Activated naive CD4-positive, alpha-beta T cell treated with anti-CD3 and anti-CD28 coated beads for 36 hours (primary cell): ENCODE results near the gene BBX. TPM values are rescaled to one million over a fixed set of nuclear protein-coding genes. Genes with fewer than 3 reads are reported as not detected.

Experiments
- CTCF ChIA-PET: fragments of 350-600 bp; sonication (Branson Sonifier 250); formaldehyde crosslinking; loops from one replicate; lab custom pipeline; 2021; ENCODE audit warnings: antibody characterized with exemption; lab: Charles Lee
- DNase-seq: peaks from one replicate; pipeline ENCODE4 v3.0.0-alpha.2; 2020
- H3K27ac Mint-ChIP-seq: one replicate; pipeline ENCODE4 v1.8.0; 2021; ENCODE audit warnings: mild to moderate bottlenecking, mixed read lengths
- H3K27me3 Mint-ChIP-seq: one replicate; pipeline ENCODE4 v1.8.0; 2021; ENCODE audit warnings: low read depth, mixed read lengths
- H3K36me3 Mint-ChIP-seq: one replicate; pipeline ENCODE4 v1.8.0; 2021; ENCODE audit warnings: low read depth, mixed read lengths
- H3K4me1 Mint-ChIP-seq: one replicate; pipeline ENCODE4 v1.8.0; 2021; ENCODE audit warnings: low read depth, mixed read lengths
- H3K4me3 Mint-ChIP-seq: one replicate; pipeline ENCODE4 v1.8.0; 2021; ENCODE audit warnings: mild to moderate bottlenecking, moderate library complexity, mixed read lengths
- H3K9me3 Mint-ChIP-seq: one replicate; pipeline ENCODE4 v1.8.0; 2021; ENCODE audit warnings: mixed read lengths
- intact Hi-C: fragments of 100-400 bp; cut with micrococcal nuclease; formaldehyde crosslinking; loops from one replicate; pipeline ENCODE4 v1.15.1; 2023
- total RNA-seq, 2 experiments: library from RNA; stranded (reverse); gene quantifications; one replicate each; pipeline ENCODE4 v1.2.3, GENCODE V29; 2021

BBX gene
- total RNA-seq, 2 experiments from 2014 or later: 43.1 to 48.6 TPM

DNA sequence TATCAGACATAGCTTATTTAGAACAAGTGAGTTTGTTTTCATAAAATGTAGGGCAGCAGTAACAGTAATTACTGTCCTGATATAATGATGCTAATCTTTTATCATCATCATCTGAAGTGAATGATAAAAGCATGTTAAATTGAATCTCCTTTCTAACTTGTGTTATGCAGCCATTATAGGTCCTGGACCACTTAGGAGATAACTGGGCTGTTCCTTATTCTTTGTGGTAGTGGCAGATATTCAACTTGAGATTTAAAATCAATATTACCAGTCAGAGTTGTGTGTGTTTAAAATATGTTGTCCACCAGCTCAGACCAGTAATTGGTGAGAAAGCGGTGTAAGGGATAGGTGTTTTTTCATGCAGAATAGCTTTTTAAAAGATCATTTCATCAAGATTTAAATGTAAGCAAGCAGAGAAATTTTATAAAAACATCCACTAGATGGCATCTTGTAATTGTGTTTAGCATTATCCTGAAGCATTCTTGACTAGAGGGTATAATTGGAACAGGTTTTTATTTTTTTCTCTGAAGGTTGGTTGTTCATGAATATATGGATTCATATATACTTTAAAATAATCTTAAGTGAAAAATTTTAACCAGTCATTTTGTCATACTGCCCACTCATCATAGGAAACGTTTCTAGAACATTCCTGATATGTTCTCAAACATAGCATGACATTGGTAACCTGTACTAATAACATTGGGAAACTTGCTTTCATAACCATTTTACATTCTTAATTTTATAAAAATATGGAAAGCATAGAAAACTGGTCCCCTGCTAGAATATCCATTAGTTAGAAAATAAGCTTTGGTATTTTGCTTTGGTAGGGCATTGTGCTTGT, 153.9 kb downstream of the BBX start:
- Mint-ChIP-seq H3K36me3 (peaks cover 1% of the 10 kb centered on the region), H3K27me3 (no peaks in the 10 kb centered on the region), H3K27ac (no peak overlapping the region), H3K4me3 (no peak overlapping the region), H3K4me1 (peaks cover 32% of the 10 kb centered on the region), H3K9me3 (no peaks in the 10 kb centered on the region)
- no peak for DNase-seq
- intact Hi-C loops: loop anchor here (1.0 to 5.0 kb wide), 6 partner anchors 65 to 801 kb away; no protein-coding TSS in a partner anchor
- CTCF ChIA-PET: interaction anchor here (0.6 to 4.2 kb wide), 27 partner anchors 8 to 255 kb away, joined by 3 to 74 read pairs (median 3); no protein-coding TSS in a partner anchor

- peaks cover 1% of the 10 kb centered on the region for H3K36me3 Mint-ChIP-seq
- CTCF ChIA-PET: no interaction called here
- no peak overlapping the region for H3K4me3 Mint-ChIP-seq
- H3K9me3 Mint-ChIP-seq: no peaks in the 10 kb centered on the region
- intact Hi-C loops: loop anchor here (5.0 to 10.0 kb wide), 4 partner anchors 247 to 875 kb away; no protein-coding TSS in a partner anchor
- H3K27me3 Mint-ChIP-seq: no peaks in the 10 kb centered on the region
- H3K27ac Mint-ChIP-seq: no peak overlapping the region
- no peak for DNase-seq
- H3K4me1 Mint-ChIP-seq: peaks cover 52% of the 10 kb centered on the region
Measured at GRCh38 chr3:107679921-107680320, 157.2 kb downstream of the BBX start.

DNA sequence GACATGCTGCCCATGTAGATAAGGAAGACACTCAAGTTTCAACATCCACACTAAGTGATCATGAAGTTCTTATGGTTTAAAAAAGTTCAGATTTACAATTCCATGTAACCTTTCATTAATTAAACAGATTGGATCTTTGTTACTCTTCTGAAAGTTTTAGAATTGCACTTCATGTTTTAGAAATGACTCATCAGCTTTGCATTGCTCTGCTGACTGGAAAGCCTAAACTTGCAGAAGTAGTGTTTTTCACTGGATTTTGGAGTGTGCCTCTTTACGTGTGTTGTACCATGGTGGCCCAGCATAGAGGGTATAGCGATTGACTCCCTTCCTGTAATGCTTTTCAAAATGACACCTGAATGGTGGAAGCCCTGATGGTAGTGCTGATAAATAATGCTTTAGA, 157.9 kb downstream of the BBX start:
- Mint-ChIP-seq H3K9me3 (no peaks in the 10 kb centered on the region), H3K27ac (no peak overlapping the region), H3K36me3 (peaks cover 1% of the 10 kb centered on the region), H3K4me3 (no peak overlapping the region), H3K27me3 (no peaks in the 10 kb centered on the region), H3K4me1 (peaks cover 52% of the 10 kb centered on the region)
- DNase-seq: no peak
- CTCF ChIA-PET: interaction anchor here (1.4 kb wide), 1 partner anchor 10 kb away, joined by 4 read pairs; no protein-coding TSS in a partner anchor
- intact Hi-C loops: loop anchor here (10.0 kb wide), 1 partner anchor 874 kb away; no protein-coding TSS in a partner anchor

DNA sequence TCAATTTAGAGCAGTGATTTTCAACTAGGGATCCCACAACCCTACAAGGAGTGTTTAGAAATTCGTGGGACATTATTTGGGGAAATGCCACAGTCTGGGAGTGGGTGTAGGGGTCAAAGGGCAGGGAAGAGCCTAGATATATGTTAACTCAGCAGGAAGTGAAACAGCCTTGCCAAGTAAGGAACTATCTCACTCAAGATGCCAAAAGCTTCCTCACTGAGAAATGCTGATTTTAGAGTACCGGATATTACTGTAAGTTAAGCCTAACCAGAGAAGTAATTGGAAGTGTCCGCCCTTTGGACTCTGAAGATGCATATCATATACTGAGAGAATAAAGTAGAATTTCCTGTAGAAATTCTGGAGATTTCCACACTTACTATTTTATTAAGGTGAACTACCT, 158.6 kb downstream of the BBX start:
- no peak overlapping the region for H3K4me3 Mint-ChIP-seq
- intact Hi-C loops: loop anchor here (10.0 kb wide), 1 partner anchor 873 kb away; no protein-coding TSS in a partner anchor
- H3K4me1 Mint-ChIP-seq: peaks cover 53% of the 10 kb centered on the region

DNA sequence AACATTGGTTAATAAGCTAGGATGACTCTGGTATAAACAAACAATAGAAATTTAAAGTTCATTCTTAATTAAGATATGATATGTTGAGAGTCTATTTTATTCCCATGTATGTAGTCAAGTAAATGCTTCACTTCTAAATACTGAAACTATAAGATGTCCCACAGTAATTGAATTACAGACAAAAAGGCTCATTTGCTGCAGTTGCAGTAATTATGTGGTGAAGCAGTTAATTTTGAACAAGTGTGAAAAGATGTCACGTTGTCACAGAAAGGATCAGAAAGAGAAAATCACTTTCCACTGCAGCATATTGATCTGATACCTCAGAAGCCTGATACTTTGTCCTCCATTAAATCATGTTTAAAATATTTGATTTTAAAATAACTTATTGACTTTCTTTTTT, 159.8 kb downstream of the BBX start:
- intact Hi-C loops: loop anchor here (10.0 kb wide), 1 partner anchor 872 kb away; no protein-coding TSS in a partner anchor
- Mint-ChIP-seq H3K36me3 (peaks cover 1% of the 10 kb centered on the region), H3K4me3 (no peak overlapping the region), H3K27me3 (no peaks in the 10 kb centered on the region), H3K9me3 (no peaks in the 10 kb centered on the region), H3K4me1 (peaks cover 50% of the 10 kb centered on the region), H3K27ac (no peak overlapping the region)
- CTCF ChIA-PET: interaction anchor here (0.6 to 1.2 kb wide), 4 partner anchors 12 to 796 kb away, joined by 3 to 6 read pairs (median 4); no protein-coding TSS in a partner anchor
- DNase-seq: no peak

More for the DNA sequence above, 158.6 kb downstream of the BBX start:
- CTCF ChIA-PET: interaction anchor here (1.4 kb wide), 1 partner anchor 9 kb away, joined by 4 read pairs; no protein-coding TSS in a partner anchor
- Mint-ChIP-seq H3K27ac (no peak overlapping the region), H3K27me3 (no peaks in the 10 kb centered on the region), H3K36me3 (peaks cover 1% of the 10 kb centered on the region), H3K9me3 (no peaks in the 10 kb centered on the region)
- no peak for DNase-seq

GRCh38 chr3:107683447-107683846, 160.7 kb downstream of the BBX start:
- H3K4me3 Mint-ChIP-seq: no peak overlapping the region
- no peaks in the 10 kb centered on the region for H3K9me3 Mint-ChIP-seq
- CTCF ChIA-PET: interaction anchor here (0.6 to 1.2 kb wide), 2 partner anchors 54 to 795 kb away, joined by 4 to 6 read pairs; no protein-coding TSS in a partner anchor
- DNase-seq: no peak
- intact Hi-C loops: loop anchor here (10.0 kb wide), 1 partner anchor 871 kb away; no protein-coding TSS in a partner anchor
- no peak overlapping the region for H3K27ac Mint-ChIP-seq
- H3K27me3 Mint-ChIP-seq: no peaks in the 10 kb centered on the region
- H3K36me3 Mint-ChIP-seq: peaks cover 1% of the 10 kb centered on the region
- peaks cover 52% of the 10 kb centered on the region for H3K4me1 Mint-ChIP-seq

DNA sequence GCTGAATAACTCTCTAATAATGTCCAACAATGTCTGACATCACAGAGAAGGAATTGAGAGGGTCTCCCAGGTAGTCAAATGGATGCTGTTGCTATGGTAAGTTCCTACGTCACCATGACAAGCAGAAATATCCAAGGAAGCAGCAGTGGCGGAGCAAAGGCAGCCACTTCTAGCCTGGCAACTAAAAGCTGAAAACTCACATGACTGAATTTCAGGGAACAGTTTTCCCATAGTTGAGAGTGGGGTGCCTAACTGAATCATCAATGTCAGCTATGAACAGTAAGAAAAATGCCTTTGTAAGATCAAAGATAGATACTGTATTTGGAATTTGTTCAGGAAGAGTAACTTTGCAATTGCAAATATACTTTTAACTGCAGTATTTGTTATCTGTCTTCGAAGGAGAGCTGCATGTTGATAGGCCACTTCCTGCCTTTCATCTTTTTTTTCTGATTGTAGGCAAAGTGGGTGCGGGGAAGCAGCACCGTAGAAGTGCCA, 161.7 kb downstream of the BBX start:
- H3K27me3 Mint-ChIP-seq: no peaks in the 10 kb centered on the region
- CTCF ChIA-PET: interaction anchor here (1.3 kb wide), 1 partner anchor 57 kb away, joined by 4 read pairs; no protein-coding TSS in a partner anchor
- H3K4me3 Mint-ChIP-seq: no peak overlapping the region
- no peak overlapping the region for H3K27ac Mint-ChIP-seq
- H3K9me3 Mint-ChIP-seq: no peaks in the 10 kb centered on the region
- peaks cover 55% of the 10 kb centered on the region for H3K4me1 Mint-ChIP-seq
- intact Hi-C loops: loop anchor here (10.0 kb wide), 1 partner anchor 870 kb away; no protein-coding TSS in a partner anchor
- peaks cover 1% of the 10 kb centered on the region for H3K36me3 Mint-ChIP-seq
- peak; percentile 15 for DNase-seq

DNA sequence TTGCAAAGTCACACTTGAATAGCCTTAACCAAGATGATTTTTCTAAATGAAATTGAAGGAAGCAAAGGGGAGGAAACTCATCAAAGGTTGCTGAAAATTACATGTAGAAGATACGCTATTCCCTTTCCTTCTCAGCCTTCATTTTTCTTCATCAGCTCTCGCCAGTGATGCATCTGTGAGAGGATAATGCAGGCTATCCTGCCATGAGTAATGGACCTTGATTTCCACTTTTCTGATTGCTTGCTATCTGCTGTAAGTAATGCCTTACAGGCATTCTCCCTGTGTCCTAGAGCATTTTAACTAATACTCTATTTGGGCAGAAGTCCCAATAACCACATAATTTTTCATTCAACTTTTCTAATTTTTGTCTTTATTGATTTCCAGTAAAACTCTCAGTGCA, 162.6 kb downstream of the BBX start:
- intact Hi-C loops: loop anchor here (10.0 kb wide), 1 partner anchor 869 kb away; no protein-coding TSS in a partner anchor
- CTCF ChIA-PET: no interaction called here
- Mint-ChIP-seq H3K36me3 (peaks cover 1% of the 10 kb centered on the region), H3K27ac (no peak overlapping the region), H3K4me1 (peaks cover 56% of the 10 kb centered on the region), H3K9me3 (no peaks in the 10 kb centered on the region), H3K4me3 (no peak overlapping the region), H3K27me3 (no peaks in the 10 kb centered on the region)
- no peak for DNase-seq

- CTCF ChIA-PET: interaction anchor here (1.2 to 4.1 kb wide), 2 partner anchors 11 to 54 kb away, joined by 5 to 37 read pairs; no protein-coding TSS in a partner anchor
- Mint-ChIP-seq H3K4me3 (no peak overlapping the region), H3K27ac (no peak overlapping the region), H3K9me3 (no peaks in the 10 kb centered on the region), H3K4me1 (peaks cover 49% of the 10 kb centered on the region), H3K36me3 (no peaks in the 10 kb centered on the region), H3K27me3 (no peaks in the 10 kb centered on the region)
- intact Hi-C loops: loop anchor here (10.0 kb wide), 1 partner anchor 868 kb away; no protein-coding TSS in a partner anchor
- DNase-seq: no peak
Measured at GRCh38 chr3:107687056-107687581, 164.4 kb downstream of the BBX start.

GRCh38 chr3:107689355-107689754, 166.6 kb downstream of the BBX start:
- CTCF ChIA-PET: interaction anchor here (0.9 to 4.1 kb wide), 8 partner anchors 10 to 62 kb away, joined by 4 to 37 read pairs (median 8); no protein-coding TSS in a partner anchor
- no peak for DNase-seq
- Mint-ChIP-seq H3K4me3 (no peak overlapping the region), H3K9me3 (no peaks in the 10 kb centered on the region), H3K4me1 (peaks cover 32% of the 10 kb centered on the region), H3K36me3 (no peaks in the 10 kb centered on the region), H3K27me3 (no peaks in the 10 kb centered on the region), H3K27ac (no peak overlapping the region)
- intact Hi-C loops: loop anchor here (10.0 kb wide), 1 partner anchor 865 kb away; no protein-coding TSS in a partner anchor

DNA sequence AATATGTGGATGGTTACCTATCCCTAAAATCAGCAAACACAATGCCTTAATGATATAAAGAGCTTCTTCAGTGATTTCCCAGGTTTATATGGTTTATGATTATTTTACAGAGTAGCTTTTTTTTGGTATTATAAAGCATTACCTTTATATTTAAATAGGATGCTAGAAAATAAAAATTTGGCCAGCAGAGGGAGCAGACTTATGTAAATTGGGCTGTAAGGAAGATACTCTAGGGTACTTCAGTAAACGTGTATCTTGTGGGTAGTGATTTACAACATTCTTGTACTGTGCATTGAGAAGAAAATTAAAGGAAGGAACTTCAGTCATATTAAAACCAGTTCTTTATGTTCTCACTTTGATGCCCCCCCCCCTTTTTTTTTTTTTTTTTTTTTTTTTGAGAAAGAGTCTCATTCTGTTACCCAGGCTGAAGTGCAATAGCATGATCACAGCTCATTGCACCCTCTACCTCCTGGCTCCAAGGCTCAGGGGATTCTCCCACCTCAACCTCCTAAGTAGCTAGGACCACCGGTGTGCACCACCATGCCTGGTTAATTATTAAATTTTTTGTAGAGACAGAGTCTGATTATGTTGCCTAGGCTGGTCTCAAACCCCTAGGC, 167.9 kb downstream of the BBX start:
- no peaks in the 10 kb centered on the region for H3K27me3 Mint-ChIP-seq
- no peaks in the 10 kb centered on the region for H3K36me3 Mint-ChIP-seq
- DNase-seq: no peak
- intact Hi-C loops: loop anchor here (1.0 kb wide), 1 partner anchor 51 kb away; no protein-coding TSS in a partner anchor
- H3K4me1 Mint-ChIP-seq: peaks cover 20% of the 10 kb centered on the region
- H3K4me3 Mint-ChIP-seq: no peak overlapping the region
- no peak overlapping the region for H3K27ac Mint-ChIP-seq
- H3K9me3 Mint-ChIP-seq: no peaks in the 10 kb centered on the region
- CTCF ChIA-PET: interaction anchor here (0.5 to 4.1 kb wide), 13 partner anchors 9 to 668 kb away, joined by 3 to 37 read pairs (median 5); no protein-coding TSS in a partner anchor
